ENCODE results near the gene CDR2L.
"Not testable (repeated sequence)": the region's sequence is repeated elsewhere in the genome, so short reads cannot be mapped to it uniquely, and the experiment has no call there.

Gene CDR2L

DNA sequence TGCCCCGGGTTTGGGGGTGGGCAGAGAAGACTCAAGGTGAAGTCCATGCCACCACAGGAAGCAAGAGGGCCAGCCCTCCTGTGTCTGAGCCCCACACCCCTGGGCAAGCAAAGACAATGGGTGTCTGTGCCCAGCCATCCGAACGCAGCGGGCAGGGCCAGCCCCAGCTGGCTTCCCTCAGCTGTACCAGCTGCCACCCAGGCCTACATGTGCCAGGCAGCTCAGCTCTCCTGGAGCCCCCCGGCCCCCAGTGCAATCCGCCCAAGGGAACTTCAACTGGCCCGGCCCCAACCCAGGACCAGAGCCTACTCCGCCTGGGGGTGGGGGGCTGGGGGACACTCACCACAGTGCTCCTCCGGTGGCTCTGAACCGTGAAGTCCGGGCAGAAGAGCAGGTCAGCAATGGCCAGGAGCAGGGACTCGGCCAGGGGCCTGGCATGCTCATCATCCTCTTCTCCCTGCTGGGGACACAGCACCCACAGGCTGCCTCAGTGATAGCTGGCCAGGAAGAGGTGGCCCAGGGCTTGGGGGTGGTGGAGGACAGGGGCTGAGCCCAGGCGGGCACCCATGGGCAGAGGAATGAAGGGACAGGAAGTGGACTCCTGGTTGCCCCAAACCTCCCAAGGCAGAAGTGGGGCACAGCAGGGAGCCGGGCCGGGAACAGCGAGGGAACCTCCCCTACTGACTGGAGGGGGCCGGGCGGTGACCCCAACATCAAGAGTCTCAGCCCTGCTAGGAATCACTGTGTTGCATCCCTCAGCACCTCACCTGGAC, 24.6 kb upstream of the CDR2L start:
- H3K9me3 ChIP-seq (ENCODE audit: control insufficient read depth, low read depth, low read length), result no peaks in the 10 kb centered on the region
- H3K27me3 ChIP-seq (ENCODE audit: control insufficient read depth, insufficient read depth, low read length), result peaks cover 13% of the 10 kb centered on the region
- no peak overlapping the region for H3K4me3 ChIP-seq (ENCODE audit: low read length)
- no peak overlapping the region for H3K27ac ChIP-seq (ENCODE audit: low read length)
- H3K4me1 ChIP-seq (ENCODE audit: control insufficient read depth, low read depth, low read length), result no peaks in the 10 kb centered on the region
- no peak overlapping the region for H3K9ac ChIP-seq (ENCODE audit: low read length)
- H3K36me3 ChIP-seq (ENCODE audit: control insufficient read depth, low read depth, low read length), result no peaks in the 10 kb centered on the region

DNA sequence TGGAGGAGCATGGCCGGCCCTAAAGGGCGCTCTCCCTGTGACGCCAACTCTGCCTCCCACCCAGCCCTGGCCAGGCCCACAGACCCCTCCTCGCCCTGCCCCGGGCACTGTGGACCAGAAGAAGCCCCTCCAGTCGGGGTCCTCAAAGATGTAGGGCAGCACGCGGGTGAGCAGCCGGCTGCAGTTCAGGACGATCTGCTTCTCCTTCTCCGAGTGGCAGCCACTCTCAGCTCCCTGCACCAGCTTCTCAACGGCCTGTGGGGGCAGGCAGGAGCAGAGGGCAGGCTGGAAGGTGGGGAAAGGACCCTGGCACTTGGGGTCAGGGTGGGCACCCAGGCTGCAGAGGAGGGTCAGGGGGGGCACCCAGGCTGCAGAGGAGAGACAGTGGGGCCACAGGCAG, 23.8 kb upstream of the CDR2L start:
- H3K27me3 ChIP-seq (ENCODE audit: control insufficient read depth, insufficient read depth, low read length), result peaks cover 6% of the 10 kb centered on the region
- no peaks in the 10 kb centered on the region for H3K9me3 ChIP-seq (ENCODE audit: control insufficient read depth, low read depth, low read length)
- H3K36me3 ChIP-seq (ENCODE audit: control insufficient read depth, low read depth, low read length), result no peaks in the 10 kb centered on the region
- H3K9ac ChIP-seq (ENCODE audit: low read length), result no peak overlapping the region
- peaks cover 6% of the 10 kb centered on the region for H3K4me1 ChIP-seq (ENCODE audit: control insufficient read depth, low read depth, low read length)
- no peak overlapping the region for H3K27ac ChIP-seq (ENCODE audit: low read length)
- no peak overlapping the region for H3K4me3 ChIP-seq (ENCODE audit: low read length)

DNA sequence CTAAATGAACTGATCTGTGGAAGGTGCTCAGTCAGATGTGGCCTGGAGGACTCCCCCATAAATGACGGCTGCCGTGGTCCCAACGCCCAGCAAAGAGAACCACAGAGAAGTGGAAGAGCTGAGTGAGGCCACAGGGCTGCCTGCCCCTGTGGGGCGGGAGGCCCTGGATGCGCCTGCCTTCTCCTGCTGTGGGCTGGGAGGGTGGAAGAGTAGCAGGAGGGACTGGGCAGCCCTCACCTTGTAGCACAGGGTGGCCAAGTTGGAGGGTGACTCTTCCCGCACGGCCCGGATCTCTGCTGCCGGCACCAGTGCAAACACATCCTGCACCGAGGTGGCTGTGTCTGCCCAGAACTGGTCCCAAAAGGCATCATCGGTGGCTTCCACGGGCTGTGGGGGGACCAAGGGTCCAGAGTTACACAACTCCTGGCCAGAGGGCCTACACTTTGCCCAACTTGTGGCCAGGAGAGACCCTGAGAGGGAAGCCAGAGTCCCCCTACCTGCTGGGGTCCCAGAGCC, 23.1 kb upstream of the CDR2L start:
- no peak overlapping the region for H3K27ac ChIP-seq (ENCODE audit: low read length)
- no peak overlapping the region for H3K4me3 ChIP-seq (ENCODE audit: low read length)
- H3K9me3 ChIP-seq (ENCODE audit: control insufficient read depth, low read depth, low read length), result no peaks in the 10 kb centered on the region
- peaks cover 6% of the 10 kb centered on the region for H3K4me1 ChIP-seq (ENCODE audit: control insufficient read depth, low read depth, low read length)
- no peak overlapping the region for H3K9ac ChIP-seq (ENCODE audit: low read length)
- peaks cover 2% of the 10 kb centered on the region for H3K27me3 ChIP-seq (ENCODE audit: control insufficient read depth, insufficient read depth, low read length)
- H3K36me3 ChIP-seq (ENCODE audit: control insufficient read depth, low read depth, low read length), result no peaks in the 10 kb centered on the region

DNA sequence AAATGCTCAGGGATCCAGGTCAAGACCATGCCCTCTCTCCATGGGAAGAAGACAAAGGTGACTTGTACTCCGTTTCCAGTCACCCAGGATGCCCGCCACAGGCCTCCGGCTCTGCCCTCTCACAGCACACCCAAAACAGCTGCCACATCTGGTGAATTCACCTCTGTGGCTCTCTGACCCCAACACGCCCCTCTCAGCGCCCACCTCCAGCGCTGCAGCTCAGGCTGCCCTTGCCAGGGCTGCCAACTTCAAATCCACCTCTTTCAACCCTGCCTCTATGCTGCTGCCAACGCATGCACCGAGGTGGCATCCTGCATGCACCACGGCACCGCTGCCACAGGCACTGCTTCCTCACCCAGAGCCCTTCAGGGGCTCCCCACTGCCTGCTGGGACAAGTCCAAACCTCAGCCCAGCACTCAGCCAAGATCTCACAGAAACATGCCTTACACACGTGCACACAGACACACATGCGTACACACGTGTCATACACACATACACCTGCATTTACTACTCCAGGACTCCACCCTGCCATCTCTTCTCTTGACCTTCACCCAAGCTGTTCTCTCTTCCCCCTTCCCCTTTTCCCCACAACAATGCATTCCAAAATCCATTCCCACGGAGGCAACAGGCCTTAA, 22.3 kb upstream of the CDR2L start:
- peaks cover 6% of the 10 kb centered on the region for H3K4me1 ChIP-seq (ENCODE audit: control insufficient read depth, low read depth, low read length)
- no peaks in the 10 kb centered on the region for H3K9me3 ChIP-seq (ENCODE audit: control insufficient read depth, low read depth, low read length)
- H3K9ac ChIP-seq (ENCODE audit: low read length), result no peak overlapping the region
- H3K27me3 ChIP-seq (ENCODE audit: control insufficient read depth, insufficient read depth, low read length), result no peaks in the 10 kb centered on the region
- no peaks in the 10 kb centered on the region for H3K36me3 ChIP-seq (ENCODE audit: control insufficient read depth, low read depth, low read length)
- H3K27ac ChIP-seq (ENCODE audit: low read length), result no peak overlapping the region
- H3K4me3 ChIP-seq (ENCODE audit: low read length), result no peak overlapping the region

DNA sequence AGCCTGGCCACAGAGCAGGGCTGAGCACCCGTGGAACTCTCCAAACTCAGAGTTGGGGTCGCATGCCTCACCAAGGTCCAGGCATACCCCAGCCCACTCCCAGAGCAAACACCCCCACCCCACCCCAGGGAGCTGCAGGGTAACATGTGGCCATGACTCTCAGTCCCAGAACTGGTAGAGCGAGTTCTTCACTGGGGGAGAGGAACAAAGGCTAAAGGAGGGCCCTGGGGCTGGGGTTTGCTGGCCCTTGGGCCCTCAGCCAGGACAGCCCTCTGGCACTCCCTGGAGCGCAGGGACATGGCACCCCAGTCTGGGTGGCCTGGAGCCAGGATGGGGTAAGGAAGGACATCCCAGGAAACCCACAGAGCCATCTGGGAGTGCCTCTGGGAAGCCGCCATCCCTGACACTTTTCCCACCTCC, 19.1 kb upstream of the CDR2L start:
- H3K4me3 ChIP-seq (ENCODE audit: low read length), result no peak overlapping the region
- H3K36me3 ChIP-seq (ENCODE audit: control insufficient read depth, low read depth, low read length), result no peaks in the 10 kb centered on the region
- H3K9me3 ChIP-seq (ENCODE audit: control insufficient read depth, low read depth, low read length), result no peaks in the 10 kb centered on the region

DNA sequence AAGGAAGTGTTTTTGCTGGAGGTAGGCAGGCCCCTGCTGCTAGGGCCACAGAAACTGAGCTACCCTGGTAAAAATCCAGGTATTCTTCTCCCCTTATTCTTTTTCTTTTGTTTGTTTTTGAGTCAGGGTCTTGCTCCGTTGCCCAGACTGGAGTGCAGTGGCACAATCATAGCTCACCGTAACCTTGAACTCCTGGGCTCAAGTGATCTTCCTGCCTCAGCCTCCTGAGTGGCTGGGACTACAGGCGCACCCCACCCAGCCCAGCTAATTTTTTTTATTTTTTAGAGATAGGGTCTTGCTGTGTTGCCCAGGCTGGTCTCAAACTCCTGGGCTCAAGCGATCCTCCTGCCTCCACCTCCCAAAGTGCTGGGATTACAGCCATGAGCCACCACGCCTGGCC, 17.9 kb upstream of the CDR2L start:
- not testable (repeated sequence) for H3K4me1 ChIP-seq (ENCODE audit: control insufficient read depth, low read depth, low read length); H3K27ac ChIP-seq (ENCODE audit: low read length); H3K4me3 ChIP-seq (ENCODE audit: low read length); H3K9ac ChIP-seq (ENCODE audit: low read length); H3K9me3 ChIP-seq (ENCODE audit: control insufficient read depth, low read depth, low read length); H3K36me3 ChIP-seq (ENCODE audit: control insufficient read depth, low read depth, low read length)
- H3K27me3 ChIP-seq (ENCODE audit: control insufficient read depth, insufficient read depth, low read length), result peaks cover 43% of the 10 kb centered on the region

More for the DNA sequence above, 19.1 kb upstream of the CDR2L start:
- Histone ChIP-seq H3K9ac (ENCODE audit: low read length) (no peak overlapping the region), H3K4me1 (ENCODE audit: control insufficient read depth, low read depth, low read length) (peaks cover 6% of the 10 kb centered on the region), H3K27me3 (ENCODE audit: control insufficient read depth, insufficient read depth, low read length) (peaks cover 31% of the 10 kb centered on the region), H3K27ac (ENCODE audit: low read length) (no peak overlapping the region)

DNA sequence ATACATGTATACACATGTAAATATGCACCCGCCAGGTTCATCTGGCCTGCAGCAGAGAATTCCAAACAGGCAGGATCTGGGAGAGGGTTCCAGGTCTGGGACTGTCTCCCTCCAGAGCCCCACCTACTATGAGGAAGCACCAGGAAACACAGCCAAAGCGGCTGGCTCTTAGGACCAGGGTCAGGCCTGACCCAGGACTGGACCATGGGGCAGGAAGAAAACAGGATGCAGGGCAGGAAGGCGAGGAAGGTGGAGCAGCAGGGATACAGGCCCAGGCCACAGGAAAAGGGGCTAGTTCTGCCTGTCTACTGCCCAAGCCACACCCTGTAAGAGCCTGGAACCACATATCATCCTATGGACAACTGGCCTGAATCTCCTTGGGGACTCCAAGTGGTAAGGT, 17.0 kb upstream of the CDR2L start:
- peaks cover 6% of the 10 kb centered on the region for H3K4me1 ChIP-seq (ENCODE audit: control insufficient read depth, low read depth, low read length)
- H3K27ac ChIP-seq (ENCODE audit: low read length), result no peak overlapping the region
- H3K9ac ChIP-seq (ENCODE audit: low read length), result no peak overlapping the region
- H3K27me3 ChIP-seq (ENCODE audit: control insufficient read depth, insufficient read depth, low read length), result peaks cover 52% of the 10 kb centered on the region
- H3K4me3 ChIP-seq (ENCODE audit: low read length), result no peak overlapping the region
- no peaks in the 10 kb centered on the region for H3K36me3 ChIP-seq (ENCODE audit: control insufficient read depth, low read depth, low read length)
- H3K9me3 ChIP-seq (ENCODE audit: control insufficient read depth, low read depth, low read length), result no peaks in the 10 kb centered on the region

DNA sequence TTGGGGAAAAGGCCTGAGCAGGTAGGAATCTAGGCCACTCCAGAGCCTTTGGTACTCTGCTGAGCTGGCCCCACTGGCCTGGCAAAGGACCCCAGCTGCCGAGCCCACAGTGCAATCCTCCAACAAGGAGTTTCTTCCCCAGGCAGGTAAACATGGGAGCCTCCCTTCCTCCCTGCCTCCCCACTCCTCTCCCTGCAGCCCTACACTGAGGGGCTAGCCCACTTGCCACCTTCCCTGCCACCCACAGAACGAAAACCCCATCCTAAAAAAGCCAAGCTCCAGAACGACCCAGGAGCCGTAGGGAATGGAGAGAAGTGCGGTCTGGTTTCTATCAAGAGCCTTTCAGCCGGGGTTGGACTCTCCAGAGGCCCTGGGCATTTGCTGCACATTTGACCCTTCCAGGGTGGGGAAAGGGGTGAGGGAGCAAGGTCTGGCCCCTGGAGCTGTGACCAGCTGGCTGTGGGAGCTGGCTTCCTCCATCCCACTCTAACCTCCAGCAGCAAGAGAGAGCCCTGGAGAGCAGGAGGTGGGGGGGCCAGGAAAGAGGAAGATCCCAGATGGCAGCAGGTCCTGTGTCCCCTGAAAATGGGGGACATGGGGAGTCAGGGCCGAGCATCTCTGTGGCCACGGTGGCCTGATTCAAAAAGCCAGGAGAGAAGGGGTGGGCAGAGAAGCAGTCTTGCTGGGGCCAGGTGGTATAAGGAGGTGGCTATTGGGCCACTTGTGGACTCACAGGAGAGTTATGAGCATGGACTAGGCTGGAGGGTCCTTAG, 16.2 kb upstream of the CDR2L start:
- H3K27ac ChIP-seq (ENCODE audit: low read length), result no peak overlapping the region
- H3K36me3 ChIP-seq (ENCODE audit: control insufficient read depth, low read depth, low read length), result no peaks in the 10 kb centered on the region
- peaks cover 6% of the 10 kb centered on the region for H3K4me1 ChIP-seq (ENCODE audit: control insufficient read depth, low read depth, low read length)
- peaks cover 59% of the 10 kb centered on the region for H3K27me3 ChIP-seq (ENCODE audit: control insufficient read depth, insufficient read depth, low read length)
- H3K9ac ChIP-seq (ENCODE audit: low read length), result no peak overlapping the region
- peak overlapping the region; percentile 61 for H3K4me3 ChIP-seq (ENCODE audit: low read length)
- no peaks in the 10 kb centered on the region for H3K9me3 ChIP-seq (ENCODE audit: control insufficient read depth, low read depth, low read length)

DNA sequence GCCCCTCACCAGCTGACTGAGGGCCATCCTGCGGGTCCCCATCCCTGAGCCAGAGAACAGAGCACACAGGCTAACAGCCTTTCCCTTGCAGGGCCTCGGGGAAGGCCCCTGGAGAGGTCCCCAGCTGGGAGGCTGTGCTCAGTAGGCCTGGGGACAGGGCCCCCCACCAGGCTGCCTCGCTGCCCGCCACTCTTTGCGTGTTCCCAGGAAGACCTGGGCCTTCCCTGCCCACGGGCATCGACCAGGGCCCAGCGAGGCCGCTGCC, 15.7 kb upstream of the CDR2L start:
- Histone ChIP-seq H3K27me3 (ENCODE audit: control insufficient read depth, insufficient read depth, low read length) (peaks cover 59% of the 10 kb centered on the region), H3K9me3 (ENCODE audit: control insufficient read depth, low read depth, low read length) (no peaks in the 10 kb centered on the region), H3K4me1 (ENCODE audit: control insufficient read depth, low read depth, low read length) (peaks cover 6% of the 10 kb centered on the region), H3K36me3 (ENCODE audit: control insufficient read depth, low read depth, low read length) (no peaks in the 10 kb centered on the region), H3K9ac (ENCODE audit: low read length) (no peak overlapping the region), H3K27ac (ENCODE audit: low read length) (no peak overlapping the region), H3K4me3 (ENCODE audit: low read length) (peak overlapping the region; percentile 61)

DNA sequence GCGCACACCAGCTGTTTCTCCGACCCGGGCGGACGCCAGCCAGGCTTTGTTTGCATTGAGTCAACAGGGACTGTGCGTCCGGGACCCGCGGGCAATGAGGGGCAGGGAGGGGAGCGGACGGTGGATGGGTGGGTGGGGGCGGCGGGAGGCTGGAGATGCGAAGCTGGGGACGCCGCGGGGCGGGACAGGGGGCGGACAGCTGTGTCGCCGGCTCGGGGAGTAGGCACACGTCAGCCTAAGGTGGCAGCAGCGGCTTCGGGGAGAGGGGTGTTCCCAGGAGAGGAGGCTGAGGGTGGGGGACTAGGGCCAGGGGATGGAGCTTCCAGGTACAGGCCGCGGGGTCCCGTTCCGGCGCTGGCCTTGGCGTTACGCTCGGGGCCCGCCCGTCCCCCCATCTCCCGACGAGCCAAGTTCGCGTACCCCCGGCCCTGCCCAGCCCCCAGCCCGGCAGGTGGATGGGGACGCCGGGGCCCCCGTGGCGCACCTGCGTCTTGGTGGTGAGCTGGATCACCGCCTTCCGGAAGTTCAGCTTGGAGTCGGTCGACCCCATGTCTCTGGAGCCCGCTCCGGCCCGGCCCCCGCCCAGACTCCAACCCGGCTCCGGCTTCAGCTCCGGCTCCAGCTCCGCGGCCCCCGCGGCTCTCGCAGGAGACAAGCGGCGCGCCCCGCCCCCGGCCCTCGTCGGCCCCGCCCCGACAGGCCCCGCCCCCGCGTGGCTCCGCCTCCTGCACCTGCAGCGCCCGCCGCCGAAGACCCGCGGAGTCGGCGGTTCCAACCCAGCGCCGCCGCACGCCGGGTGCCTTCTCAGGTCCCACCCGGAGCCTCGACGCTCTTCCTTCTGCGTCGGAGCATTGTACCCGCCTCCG, 15.1 kb upstream of the CDR2L start, which contains the start of gene HID1:
Gene HID1 (minus strand): TSS at position 653 of the 866 bp plus-strand sequence. CDS start 103 bp downstream, at position 550.
- Histone ChIP-seq H3K36me3 (ENCODE audit: control insufficient read depth, low read depth, low read length) (no peaks in the 10 kb centered on the region), H3K27ac (ENCODE audit: low read length) (no peak within 1 kb of the TSS), H3K4me1 (ENCODE audit: control insufficient read depth, low read depth, low read length) (peaks cover 6% of the 10 kb centered on the region), H3K4me3 (ENCODE audit: low read length) (peak within 1 kb of the TSS; percentile 61), H3K9ac (ENCODE audit: low read length) (no peak within 1 kb of the TSS), H3K27me3 (ENCODE audit: control insufficient read depth, insufficient read depth, low read length) (peaks cover 59% of the 10 kb centered on the region), H3K9me3 (ENCODE audit: control insufficient read depth, low read depth, low read length) (no peaks in the 10 kb centered on the region)

DNA sequence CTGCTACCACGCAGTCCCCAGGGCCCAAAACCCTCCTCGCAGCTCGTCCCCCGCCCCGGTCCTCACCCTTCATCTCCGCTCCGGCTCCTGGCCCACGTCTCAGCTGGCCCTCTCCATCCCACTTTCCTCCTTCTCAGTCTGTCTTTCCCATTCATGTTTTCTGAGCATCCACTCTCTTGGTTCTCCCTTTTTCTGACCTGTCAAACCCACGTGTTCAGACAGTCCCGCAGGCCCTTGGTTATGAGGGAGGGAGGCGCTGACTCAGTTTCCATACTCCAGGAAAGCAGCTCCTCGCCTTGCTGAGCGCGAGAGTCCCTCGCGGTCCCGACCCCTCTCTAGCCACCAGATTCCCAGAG, 14.5 kb upstream of the CDR2L start:
- peaks cover 6% of the 10 kb centered on the region for H3K4me1 ChIP-seq (ENCODE audit: control insufficient read depth, low read depth, low read length)
- H3K9ac ChIP-seq (ENCODE audit: low read length), result no peak overlapping the region
- H3K27ac ChIP-seq (ENCODE audit: low read length), result no peak overlapping the region
- H3K27me3 ChIP-seq (ENCODE audit: control insufficient read depth, insufficient read depth, low read length), result peaks cover 59% of the 10 kb centered on the region
- H3K4me3 ChIP-seq (ENCODE audit: low read length), result peak overlapping the region; percentile 51
- H3K36me3 ChIP-seq (ENCODE audit: control insufficient read depth, low read depth, low read length), result no peaks in the 10 kb centered on the region
- no peaks in the 10 kb centered on the region for H3K9me3 ChIP-seq (ENCODE audit: control insufficient read depth, low read depth, low read length)
